Neuron (in vitro differentiated cells): Measurements from ENCODE around the gene MMD.
"Not testable (repeated sequence)": the region's sequence is repeated elsewhere in the genome, so short reads cannot be mapped to it uniquely, and the experiment has no call there.

Experiments
- H2AFZ ChIP-seq: one replicate; pipeline ENCODE4 v1.6.1; 2013; ENCODE audit warnings: low read depth, mild to moderate bottlenecking, inconsistent platforms, low read length, moderate library complexity
- H3K27me3 ChIP-seq: one replicate; pipeline ENCODE4 v1.6.1; 2013; ENCODE audit warnings: low read length; ENCODE audit not compliant: insufficient read depth
- H3K36me3 ChIP-seq: one replicate; pipeline ENCODE4 v1.6.1; 2013; ENCODE audit warnings: low read length; ENCODE audit not compliant: insufficient read depth
- H3K4me1 ChIP-seq: one replicate; pipeline ENCODE4 v1.6.1; 2013; ENCODE audit warnings: low read length; ENCODE audit not compliant: insufficient read depth
- H3K4me3 ChIP-seq: 2 replicates; pipeline ENCODE4 v1.5.1; 2013; ENCODE audit warnings: mild to moderate bottlenecking, low read length, moderate library complexity
- H3K9me3 ChIP-seq: one replicate; pipeline ENCODE4 v1.6.1; 2013; ENCODE audit warnings: low read length

MMD gene

GRCh38 chr17:55409030-55409800, 12.4 kb downstream of the MMD start:
- no peaks in the 10 kb centered on the region for H3K27me3 ChIP-seq
- H3K36me3 ChIP-seq: peaks cover 69% of the 10 kb centered on the region
- no peaks in the 10 kb centered on the region for H3K9me3 ChIP-seq
- no peak overlapping the region for H2AFZ ChIP-seq
- H3K4me3 ChIP-seq: no peak overlapping the region
- H3K4me1 ChIP-seq: no peaks in the 10 kb centered on the region

GRCh38 chr17:55407641-55408566, 13.7 kb downstream of the MMD start:
- Histone ChIP-seq H3K27me3 (no peaks in the 10 kb centered on the region), H3K4me1 (no peaks in the 10 kb centered on the region), H3K9me3 (no peaks in the 10 kb centered on the region), H3K4me3 (no peak overlapping the region), H3K36me3 (peaks cover 64% of the 10 kb centered on the region), H2AFZ (no peak overlapping the region)

- Histone ChIP-seq H2AFZ (no peak overlapping the region), H3K36me3 (peaks cover 59% of the 10 kb centered on the region), H3K4me1 (no peaks in the 10 kb centered on the region), H3K27me3 (no peaks in the 10 kb centered on the region), H3K9me3 (no peaks in the 10 kb centered on the region), H3K4me3 (no peak overlapping the region)
Observed at GRCh38 chr17:55405600-55405999, 16.0 kb downstream of the MMD start.

GRCh38 chr17:55404197-55404596, 17.4 kb downstream of the MMD start:
- H3K4me3 ChIP-seq, H3K4me1 ChIP-seq, H3K9me3 ChIP-seq, H3K27me3 ChIP-seq, H2AFZ ChIP-seq: not testable (repeated sequence)
- H3K36me3 ChIP-seq: peaks cover 52% of the 10 kb centered on the region

- Histone ChIP-seq H3K4me1 (no peaks in the 10 kb centered on the region), H3K36me3 (peaks cover 48% of the 10 kb centered on the region), H3K27me3 (no peaks in the 10 kb centered on the region)
Observed at GRCh38 chr17:55402374-55402773, 19.3 kb downstream of the MMD start.

GRCh38 chr17:55398689-55399088, 22.9 kb downstream of the MMD start:
- Histone ChIP-seq H3K4me1 (no peaks in the 10 kb centered on the region), H3K4me3 (no peak overlapping the region), H3K9me3 (no peaks in the 10 kb centered on the region), H3K36me3 (peaks cover 32% of the 10 kb centered on the region), H2AFZ (no peak overlapping the region), H3K27me3 (no peaks in the 10 kb centered on the region)

More at GRCh38 chr17:55402374-55402773, 19.3 kb downstream of the MMD start:
- no peak overlapping the region for H3K4me3 ChIP-seq
- no peak overlapping the region for H2AFZ ChIP-seq
- H3K9me3 ChIP-seq: no peaks in the 10 kb centered on the region

- Histone ChIP-seq H3K4me3 (no peak overlapping the region), H3K36me3 (peaks cover 27% of the 10 kb centered on the region), H3K4me1 (no peaks in the 10 kb centered on the region), H3K9me3 (no peaks in the 10 kb centered on the region), H3K27me3 (no peaks in the 10 kb centered on the region), H2AFZ (no peak overlapping the region)
Observed at GRCh38 chr17:55395803-55396505, 25.7 kb downstream of the MMD start.

GRCh38 chr17:55394357-55395021, 27.1 kb downstream of the MMD start:
- H3K27me3 ChIP-seq: no peaks in the 10 kb centered on the region
- no peaks in the 10 kb centered on the region for H3K9me3 ChIP-seq
- no peaks in the 10 kb centered on the region for H3K4me1 ChIP-seq
- no peak overlapping the region for H3K4me3 ChIP-seq
- no peak overlapping the region for H2AFZ ChIP-seq
- peaks cover 19% of the 10 kb centered on the region for H3K36me3 ChIP-seq

- peaks cover 8% of the 10 kb centered on the region for H3K4me1 ChIP-seq
- H3K9me3 ChIP-seq: no peaks in the 10 kb centered on the region
- no peak overlapping the region for H2AFZ ChIP-seq
- no peak overlapping the region for H3K4me3 ChIP-seq
- H3K36me3 ChIP-seq: peaks cover 7% of the 10 kb centered on the region
- no peaks in the 10 kb centered on the region for H3K27me3 ChIP-seq
Observed at GRCh38 chr17:55391764-55392467, 29.7 kb downstream of the MMD start.

- H3K4me1 ChIP-seq: peaks cover 8% of the 10 kb centered on the region
- H3K36me3 ChIP-seq: peaks cover 7% of the 10 kb centered on the region
- H3K9me3 ChIP-seq: no peaks in the 10 kb centered on the region
- no peaks in the 10 kb centered on the region for H3K27me3 ChIP-seq
- no peak overlapping the region for H2AFZ ChIP-seq
- no peak overlapping the region for H3K4me3 ChIP-seq
Observed at GRCh38 chr17:55391244-55391757, 30.3 kb downstream of the MMD start.

GRCh38 chr17:55390364-55390977, 31.2 kb downstream of the MMD start:
- Histone ChIP-seq H3K9me3 (no peaks in the 10 kb centered on the region), H2AFZ (no peak overlapping the region), H3K36me3 (peaks cover 7% of the 10 kb centered on the region), H3K4me1 (peaks cover 8% of the 10 kb centered on the region), H3K27me3 (no peaks in the 10 kb centered on the region), H3K4me3 (no peak overlapping the region)

GRCh38 chr17:55389715-55390114, 31.9 kb downstream of the MMD start:
- H3K4me1 ChIP-seq, H3K9me3 ChIP-seq, H2AFZ ChIP-seq, H3K36me3 ChIP-seq, H3K4me3 ChIP-seq, H3K27me3 ChIP-seq: not testable (repeated sequence)
